Gastrocnemius medialis (tissue), 4 donors: ENCODE measurements around the gene GADD45G. TPM values are rescaled to one million over a fixed set of nuclear protein-coding genes. Genes with fewer than 3 reads are reported as not detected.
A peak's percentile ranks its signal among the peaks of the same experiment; 100 is the strongest.

Experiments
- ATAC-seq, 2 donors: fragments of 150-250 bp; one replicate each; pipeline ENCODE4 v1.9.1; 2016
- DNase-seq, 2 donors: peaks; one replicate each; pipeline ENCODE4 v3.0.0-alpha.2; 2019
- H3K27ac ChIP-seq, 4 donors: fragments of 200-600 bp; sonication (generic); 1 replicate in 1 of 4; 2 replicates in 3 of 4; pipeline ENCODE4 v1.5.1; 2016 to 2018; ENCODE audit warnings: mild to moderate bottlenecking in 2 of 4, moderate library complexity in 1 of 4
- H3K27me3 ChIP-seq, 3 donors: fragments of 200-600 bp; sonication (generic) in 2 of 3; 1 replicate in 1 of 3; 2 replicates in 2 of 3; pipeline versions ENCODE4 v1.5.1 to v1.6.0; 2016 to 2019; ENCODE audit warnings: mild to moderate bottlenecking in 1 of 3, moderate library complexity in 1 of 3
- H3K36me3 ChIP-seq, 2 donors: fragments of 200-600 bp; sonication (generic) in 1 of 2; one replicate each; pipeline ENCODE4 v1.5.1; 2017 to 2018
- H3K4me1 ChIP-seq, 2 donors: fragments of 200-600 bp; sonication (generic) in 1 of 2; one replicate each; pipeline ENCODE4 v1.5.1; 2016 to 2017; ENCODE audit warnings: mild to moderate bottlenecking in 2 of 2
- H3K4me3 ChIP-seq, 4 donors: fragments of 200-600 bp; sonication (generic) in 3 of 4; 1 replicate in 1 of 4; 2 replicates in 3 of 4; pipeline ENCODE4 v1.5.1; 2016 to 2019; ENCODE audit warnings: mild to moderate bottlenecking in 2 of 4
- H3K9me3 ChIP-seq, 3 donors: fragments of 200-600 bp; sonication (generic) in 2 of 3; 1 replicate in 1 of 3; 2 replicates in 2 of 3; pipeline ENCODE4 v1.5.1; 2016 to 2019
- CTCF ChIP-seq, 5 experiments: fragments of 450-650 bp in 3 of 5; fragments of 200-600 bp in 2 of 5; sonication (generic) in 2 of 5; IDR thresholded peaks in 4 of 5; conservative IDR thresholded peaks in 1 of 5; 1 replicate in 4 of 5; 2 replicates in 1 of 5; pipeline ENCODE4 v1.5.1; 2016 to 2019; ENCODE audit warnings: antibody characterized with exemption in 5 of 5, mild to moderate bottlenecking in 3 of 5, moderate library complexity in 3 of 5
- POLR2A ChIP-seq, 2 donors: fragments of 450-650 bp; IDR thresholded peaks; one replicate each; pipeline ENCODE4 v1.6.1; 2017; ENCODE audit warnings: antibody characterized with exemption in 2 of 2, mild to moderate bottlenecking in 2 of 2, moderate library complexity in 2 of 2
- in situ Hi-C, 4 donors: fragments of 200-750 bp; cut with MboI; loops; one replicate each; pipeline versions ENCODE4 v1.15.0 to v1.8.0; 2017; ENCODE audit warnings: low sequenced_read_pairs in 4 of 4
- intact Hi-C: fragments of 100-400 bp; cut with DNase I; formaldehyde crosslinking; loops from one replicate; pipeline ENCODE4 v1.15.1; 2023; ENCODE audit warnings: low total_unique reads
- total RNA-seq, 4 donors: library from RNA; depleted of rRNA; stranded (reverse); fragments of >200 nt; gene quantifications; one replicate each; pipeline versions ENCODE4 v1.1.0 to v1.2.3, GENCODE V29; 2016

Gene GADD45G
- total RNA-seq, 4 donors from 2014 or later, result 84.6 to 154 (median 117) TPM

- in situ Hi-C loops (no loop called here), intact Hi-C loops (no loop called here)
- ATAC-seq, result no peak
These were observed 36.0 kb downstream of the GADD45G start for GRCh38 chr9:89640801-89641200.

GRCh38 chr9:89641980-89642379, 37.2 kb downstream of the GADD45G start:
- H3K27ac ChIP-seq, result no peak overlapping the region
- H3K9me3 ChIP-seq, result no peaks in the 10 kb centered on the region
- H3K4me1 ChIP-seq, result peaks cover 38 to 44% of the 10 kb centered on the region in 2 donors
- no peaks in the 10 kb centered on the region for H3K27me3 ChIP-seq
- intact Hi-C loops (no loop called here), in situ Hi-C loops (no loop called here)
- H3K36me3 ChIP-seq, result no peaks in the 10 kb centered on the region
- DNase-seq (no peak), ATAC-seq (no peak)
- TF ChIP-seq CTCF (IDR thresholded peaks at IDR 0.05 in 4 of 5, conservative IDR thresholded peaks at IDR 0.05 in 1 of 5), result no peak
- TF ChIP-seq POLR2A (IDR thresholded peaks at IDR 0.05), result no peak
- H3K4me3 ChIP-seq, result peak overlapping the region in 1 of 4 donors; percentile 48

More at GRCh38 chr9:89640801-89641200, 36.0 kb downstream of the GADD45G start:
- Histone ChIP-seq H3K4me3 (peak overlapping the region; percentile 47 to 58 (median 48)), H3K4me1 (peaks cover 42 to 48% of the 10 kb centered on the region in 2 donors), H3K9me3 (no peaks in the 10 kb centered on the region), H3K36me3 (no peaks in the 10 kb centered on the region), H3K27me3 (no peaks in the 10 kb centered on the region), H3K27ac (peak overlapping the region; percentile 85 to 93 (median 90))
- no peak for DNase-seq
- TF ChIP-seq POLR2A (IDR thresholded peaks at IDR 0.05) (no peak), CTCF (IDR thresholded peaks at IDR 0.05 in 4 of 5, conservative IDR thresholded peaks at IDR 0.05 in 1 of 5) (no peak)

GRCh38 chr9:89642789-89643188, 38.0 kb downstream of the GADD45G start:
- Histone ChIP-seq H3K4me3 (no peak overlapping the region), H3K27me3 (no peaks in the 10 kb centered on the region), H3K27ac (no peak overlapping the region), H3K4me1 (peaks cover 36 to 41% of the 10 kb centered on the region in 2 donors), H3K9me3 (no peaks in the 10 kb centered on the region), H3K36me3 (no peaks in the 10 kb centered on the region)
- no peak for TF ChIP-seq POLR2A (IDR thresholded peaks at IDR 0.05)
- no peak for TF ChIP-seq CTCF (IDR thresholded peaks at IDR 0.05 in 4 of 5, conservative IDR thresholded peaks at IDR 0.05 in 1 of 5)
- DNase-seq (peak in 1 of 2 donors; percentile 60), ATAC-seq (no peak)
- in situ Hi-C loops (no loop called here), intact Hi-C loops (no loop called here)

- Histone ChIP-seq H3K36me3 (no peaks in the 10 kb centered on the region), H3K27ac (no peak overlapping the region), H3K4me3 (no peak overlapping the region), H3K27me3 (no peaks in the 10 kb centered on the region), H3K4me1 (peaks cover 3 to 7% of the 10 kb centered on the region in 2 donors), H3K9me3 (no peaks in the 10 kb centered on the region)
- DNase-seq (no peak), ATAC-seq (no peak)
- in situ Hi-C loops (no loop called here), intact Hi-C loops (no loop called here)
- TF ChIP-seq POLR2A (IDR thresholded peaks at IDR 0.05) (no peak), CTCF (IDR thresholded peaks at IDR 0.05 in 4 of 5, conservative IDR thresholded peaks at IDR 0.05 in 1 of 5) (no peak)
These were observed 41.6 kb downstream of the GADD45G start for GRCh38 chr9:89646189-89646939.
